HEK293 (cell line): ENCODE measurements around the gene HAAO.

Source experiments
- CTCF ChIA-PET: fragments of 350-600 bp; formaldehyde crosslinking; extraction: SDS; loops from one replicate; lab custom pipeline; 2021; ENCODE audit warnings: antibody characterized with exemption; lab: Yijun Ruan, JAX
- POLR2A ChIA-PET: fragments of 300-600 bp; formaldehyde crosslinking; extraction: SDS; loops from one replicate; lab custom pipeline; 2020; ENCODE audit warnings: antibody characterized with exemption, inconsistent platforms; lab: Yijun Ruan, JAX
- H3K27ac ChIP-seq: fragments of 200-500 bp; sonication (Bioruptor generic); 2 replicates; pipeline ENCODE4 v1.5.1; 2014; ENCODE audit warnings: low read depth, low read length, control low read depth, inconsistent platforms; ENCODE audit errors: extremely low read depth
- H3K36me3 ChIP-seq, 2 experiments: fragments of 200-500 bp in 1 of 2; sonication (Bioruptor generic) in 1 of 2; 1 replicate in 1 of 2; 2 replicates in 1 of 2; pipeline ENCODE4 v1.5.1; 2014 to 2017; ENCODE audit warnings: inconsistent platforms in 2 of 2, low read length in 2 of 2; ENCODE audit not compliant: control insufficient read depth in 2 of 2, insufficient read depth in 1 of 2
- H3K4me1 ChIP-seq: fragments of 200-500 bp; sonication (Bioruptor generic); 2 replicates; pipeline ENCODE4 v1.5.1; 2014; ENCODE audit warnings: mild to moderate bottlenecking, low read length, inconsistent platforms; ENCODE audit not compliant: control insufficient read depth, insufficient read depth
- H3K4me3 ChIP-seq: 2 replicates; pipeline ENCODE4 v1.5.1; 2011; ENCODE audit warnings: low read depth, mild to moderate bottlenecking, control low read depth, low read length, moderate library complexity
- H3K9me3 ChIP-seq: fragments of 200-500 bp; sonication (Bioruptor generic); 2 replicates; pipeline ENCODE4 v1.5.1; 2014; ENCODE audit warnings: low read depth, low read length, inconsistent platforms; ENCODE audit not compliant: control insufficient read depth, insufficient read depth
- AEBP2 ChIP-seq: fragments of 450-650 bp; formaldehyde crosslinking; IDR thresholded peaks from 2 replicates; pipeline ENCODE4 v1.5.1; 2016; ENCODE audit warnings: missing biosample characterization, missing genetic modification characterization, borderline replicate concordance
- KLF8 ChIP-seq: fragments of 450-650 bp; formaldehyde crosslinking; IDR thresholded peaks from 2 replicates; pipeline ENCODE4 v1.5.1; 2016; ENCODE audit warnings: missing biosample characterization, missing genetic modification characterization
- SETDB1 ChIP-seq: IDR thresholded peaks from one replicate; pipeline ENCODE4 v1.6.1; 2017; ENCODE audit warnings: mild to moderate bottlenecking, low read length, moderate library complexity, mixed read lengths; ENCODE audit not compliant: insufficient read length
- TCF7L2 ChIP-seq: IDR thresholded peaks from 2 replicates; pipeline ENCODE4 v1.6.1; 2011; ENCODE audit warnings: low read depth, mild to moderate bottlenecking, inconsistent platforms, low read length, moderate library complexity, borderline replicate concordance
- ZNF10 ChIP-seq: fragments of 450-650 bp; formaldehyde crosslinking; IDR thresholded peaks from 2 replicates; pipeline ENCODE4 v1.5.1; 2017; ENCODE audit warnings: missing biosample characterization, missing genetic modification characterization
- ZNF112 ChIP-seq: fragments of 450-650 bp; formaldehyde crosslinking; IDR thresholded peaks from 2 replicates; pipeline ENCODE4 v1.5.0; 2017; ENCODE audit warnings: missing biosample characterization, missing genetic modification characterization
- ZNF121 ChIP-seq: fragments of 450-650 bp; formaldehyde crosslinking; IDR thresholded peaks from 2 replicates; pipeline ENCODE4 v1.5.1; 2016; ENCODE audit warnings: missing biosample characterization, missing genetic modification characterization
- ZNF148 ChIP-seq: fragments of 450-650 bp; formaldehyde crosslinking; IDR thresholded peaks from 2 replicates; pipeline ENCODE4 v1.5.0; 2017; ENCODE audit warnings: missing biosample characterization, missing genetic modification characterization, borderline replicate concordance
- ZNF155 ChIP-seq: fragments of 450-650 bp; formaldehyde crosslinking; IDR thresholded peaks from 2 replicates; pipeline ENCODE4 v1.5.1; 2016; ENCODE audit warnings: missing biosample characterization, missing genetic modification characterization
- ZNF18 ChIP-seq: fragments of 450-650 bp; formaldehyde crosslinking; IDR thresholded peaks from 2 replicates; pipeline ENCODE4 v1.5.1; 2016; ENCODE audit warnings: missing biosample characterization, missing genetic modification characterization
- ZNF23 ChIP-seq: fragments of 450-650 bp; formaldehyde crosslinking; IDR thresholded peaks from 2 replicates; pipeline ENCODE4 v1.5.1; 2016; ENCODE audit warnings: missing biosample characterization, missing genetic modification characterization, borderline replicate concordance
- ZNF350 ChIP-seq: fragments of 450-650 bp; formaldehyde crosslinking; IDR thresholded peaks from 2 replicates; pipeline ENCODE4 v1.5.0; 2017; ENCODE audit warnings: missing biosample characterization, mild to moderate bottlenecking, missing genetic modification characterization
- ZNF398 ChIP-seq: fragments of 450-650 bp; formaldehyde crosslinking; IDR thresholded peaks from 2 replicates; pipeline ENCODE4 v1.5.1; 2017; ENCODE audit warnings: missing biosample characterization, missing genetic modification characterization
- ZNF426 ChIP-seq: fragments of 450-650 bp; formaldehyde crosslinking; IDR thresholded peaks from 2 replicates; pipeline ENCODE4 v1.5.1; 2017; ENCODE audit warnings: missing biosample characterization, missing genetic modification characterization, mild to moderate bottlenecking, inconsistent platforms, moderate library complexity
- ZNF488 ChIP-seq: fragments of 450-650 bp; formaldehyde crosslinking; IDR thresholded peaks from 2 replicates; pipeline ENCODE4 v1.5.1; 2016; ENCODE audit warnings: missing biosample characterization, missing genetic modification characterization
- ZNF521 ChIP-seq: fragments of 450-650 bp; formaldehyde crosslinking; IDR thresholded peaks from 2 replicates; pipeline ENCODE4 v1.5.1; 2017; ENCODE audit warnings: missing biosample characterization, mild to moderate bottlenecking, missing genetic modification characterization
- ZNF561 ChIP-seq: fragments of 450-650 bp; IDR thresholded peaks from 2 replicates; pipeline ENCODE4 v1.5.1; 2018; ENCODE audit warnings: missing biosample characterization, missing genetic modification characterization, borderline replicate concordance
- ZNF596 ChIP-seq: fragments of 450-650 bp; IDR thresholded peaks from 2 replicates; pipeline ENCODE4 v1.5.0; 2018; ENCODE audit warnings: missing biosample characterization, mild to moderate bottlenecking, missing genetic modification characterization, moderate library complexity
- ZNF658 ChIP-seq: fragments of 450-650 bp; formaldehyde crosslinking; IDR thresholded peaks from 2 replicates; pipeline ENCODE4; 2016; ENCODE audit warnings: missing biosample characterization, missing genetic modification characterization
- ZNF692 ChIP-seq: fragments of 450-650 bp; formaldehyde crosslinking; IDR thresholded peaks from 2 replicates; pipeline ENCODE4 v1.5.1; 2016; ENCODE audit warnings: missing biosample characterization, missing genetic modification characterization
- ZNF747 ChIP-seq: fragments of 450-650 bp; formaldehyde crosslinking; IDR thresholded peaks from 2 replicates; pipeline ENCODE4 v1.5.1; 2016; ENCODE audit warnings: missing biosample characterization, missing genetic modification characterization
- ZNF791 ChIP-seq: fragments of 450-650 bp; formaldehyde crosslinking; IDR thresholded peaks from 2 replicates; pipeline ENCODE4 v1.5.1; 2016; ENCODE audit warnings: missing biosample characterization, missing genetic modification characterization

Gene HAAO

GRCh38 chr2:42800981-42801380 lies 8.6 kb upstream of the HAAO start (continued):
- TF ChIP-seq ZNF18 (no peak), ZNF791 (tag by site-specific recombination) (no peak), ZNF398 (no peak)

GRCh38 chr2:42800461-42800962 lies 8.1 kb upstream of the HAAO start:
- Histone ChIP-seq H3K27ac (no peak overlapping the region), H3K4me1 (no peaks in the 10 kb centered on the region), H3K9me3 (no peaks in the 10 kb centered on the region), H3K36me3 (no peaks in the 10 kb centered on the region), H3K4me3 (no peak overlapping the region)
- TF ChIP-seq SETDB1 (no peak), AEBP2 (tag by site-specific recombination) (no peak), ZNF658 (tag by site-specific recombination) (no peak), ZNF112 (tag by site-specific recombination) (no peak), ZNF561 (tag by site-specific recombination) (no peak), KLF8 (tag by site-specific recombination) (no peak), ZNF521 (tag by site-specific recombination) (no peak), ZNF155 (tag by site-specific recombination) (no peak), TCF7L2 (no peak)
- POLR2A ChIA-PET, result interaction anchor here (0.6 to 1.3 kb wide), 3 partner anchors 10 to 442 kb away, joined by 3 to 5 read pairs (median 3); no protein-coding TSS in a partner anchor
- CTCF ChIA-PET, result interaction anchor here (0.6 to 1.3 kb wide), 4 partner anchors 9 to 561 kb away, joined by 3 to 6 read pairs (median 4); no protein-coding TSS in a partner anchor

- Histone ChIP-seq H3K4me3 (no peak overlapping the region), H3K36me3 (no peaks in the 10 kb centered on the region), H3K9me3 (no peaks in the 10 kb centered on the region), H3K4me1 (no peaks in the 10 kb centered on the region), H3K27ac (no peak overlapping the region)
- ChIA-PET POLR2A (interaction anchor here (1.3 kb wide), 1 partner anchor 11 kb away, joined by 5 read pairs; no protein-coding TSS in a partner anchor), CTCF (interaction anchor here (0.5 to 1.3 kb wide), 3 partner anchors 415 to 933 kb away, joined by 3 to 6 read pairs (median 4); no protein-coding TSS in a partner anchor)
- TF ChIP-seq ZNF692 (no peak), ZNF148 (tag by site-specific recombination) (no peak), ZNF596 (tag by site-specific recombination) (no peak), ZNF10 (tag by site-specific recombination) (no peak), ZNF747 (tag by site-specific recombination) (no peak), ZNF23 (tag by site-specific recombination) (no peak), ZNF426 (no peak), ZNF350 (tag by site-specific recombination) (no peak), ZNF488 (tag by site-specific recombination) (no peak), ZNF121 (tag by site-specific recombination) (no peak)
Observed at GRCh38 chr2:42799881-42800280, 7.5 kb upstream of the HAAO start.
